GM18520 (cell line): Measurements from ENCODE around the gene LAMA3.

Experiments
- ATAC-seq: cut with Tn5 transposase; IDR thresholded peaks from one replicate; pipeline ENCODE4 v1.9.1; 2021; ENCODE audit not compliant: unreplicated experiment

The LAMA3 gene

DNA sequence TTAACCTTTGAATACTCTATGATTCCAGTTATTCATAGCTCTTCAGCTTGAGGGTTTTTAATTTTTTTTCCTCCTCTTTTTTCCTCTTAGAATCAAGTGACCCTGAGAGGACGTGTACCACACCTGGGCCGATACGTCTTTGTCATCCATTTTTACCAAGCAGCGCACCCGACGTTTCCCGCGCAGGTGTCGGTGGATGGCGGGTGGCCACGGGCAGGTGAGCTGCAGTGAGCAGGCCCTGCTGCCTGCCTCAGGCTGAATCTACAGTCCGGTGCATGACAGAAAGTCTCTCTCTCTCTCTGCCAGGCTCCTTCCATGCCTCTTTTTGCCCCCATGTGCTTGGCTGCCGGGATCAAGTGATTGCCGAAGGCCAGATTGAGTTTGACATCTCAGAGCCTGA is 153.1 kb downstream of the LAMA3 start:
- ATAC-seq = no peak

DNA sequence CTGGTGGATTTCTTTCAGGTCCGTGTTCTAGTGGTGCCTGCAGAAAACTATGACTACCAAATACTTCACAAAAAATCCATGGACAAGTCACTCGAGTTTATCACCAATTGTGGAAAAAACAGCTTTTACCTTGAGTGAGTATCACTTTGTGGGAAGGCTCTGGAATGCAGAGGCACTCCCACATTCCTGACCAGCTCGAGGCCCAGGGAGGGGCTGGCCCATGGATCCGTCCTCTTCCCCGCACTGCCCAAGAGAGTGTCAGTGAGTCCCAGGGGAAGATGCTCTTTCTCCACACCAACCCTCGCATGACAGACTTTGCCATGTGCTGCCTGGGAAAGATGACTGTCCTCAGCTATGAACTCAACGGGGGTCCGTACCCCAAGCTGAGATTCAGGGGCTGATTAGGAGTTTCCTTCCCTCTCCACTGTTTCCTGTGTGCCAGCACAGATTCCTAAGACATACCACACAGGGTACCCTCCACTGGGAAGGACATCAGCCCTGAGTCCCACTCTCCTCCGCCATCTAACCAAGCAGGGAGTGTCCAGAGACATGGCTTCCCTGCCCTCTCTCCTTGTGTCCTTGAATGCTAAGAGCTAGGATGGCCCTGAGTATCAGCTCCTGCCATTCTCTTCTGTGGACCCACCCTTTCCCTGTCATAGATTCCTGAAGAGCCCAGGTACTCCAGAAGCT is 155.9 kb downstream of the LAMA3 start:
- ATAC-seq = no peak

DNA sequence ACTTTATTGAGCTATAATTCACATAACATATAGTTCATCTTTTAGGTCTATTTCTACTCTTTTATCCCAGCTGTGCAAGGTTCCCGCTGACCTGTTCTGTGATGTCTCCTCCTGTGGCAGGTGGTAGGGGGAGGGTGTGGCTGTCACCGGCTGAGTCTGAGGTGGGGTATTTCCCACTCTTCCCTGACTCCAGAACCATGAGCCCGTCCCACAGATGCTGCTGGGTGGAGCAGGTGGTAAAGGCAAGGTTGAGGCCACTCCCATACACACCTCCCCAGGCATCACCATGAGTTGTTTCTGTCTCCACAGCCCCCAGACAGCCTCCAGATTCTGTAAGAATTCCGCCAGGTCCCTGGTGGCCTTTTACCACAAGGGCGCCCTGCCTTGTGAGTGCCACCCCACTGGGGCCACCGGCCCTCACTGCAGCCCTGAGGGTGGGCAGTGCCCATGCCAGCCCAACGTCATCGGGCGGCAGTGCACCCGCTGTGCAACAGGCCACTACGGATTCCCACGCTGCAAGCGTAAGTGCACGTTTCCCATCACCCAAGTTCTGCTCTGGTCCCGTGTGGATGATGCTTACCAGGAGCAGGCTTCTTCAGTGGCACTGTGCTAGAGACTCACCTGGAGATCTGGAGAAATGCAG is 156.9 kb downstream of the LAMA3 start:
- no peak for ATAC-seq

DNA sequence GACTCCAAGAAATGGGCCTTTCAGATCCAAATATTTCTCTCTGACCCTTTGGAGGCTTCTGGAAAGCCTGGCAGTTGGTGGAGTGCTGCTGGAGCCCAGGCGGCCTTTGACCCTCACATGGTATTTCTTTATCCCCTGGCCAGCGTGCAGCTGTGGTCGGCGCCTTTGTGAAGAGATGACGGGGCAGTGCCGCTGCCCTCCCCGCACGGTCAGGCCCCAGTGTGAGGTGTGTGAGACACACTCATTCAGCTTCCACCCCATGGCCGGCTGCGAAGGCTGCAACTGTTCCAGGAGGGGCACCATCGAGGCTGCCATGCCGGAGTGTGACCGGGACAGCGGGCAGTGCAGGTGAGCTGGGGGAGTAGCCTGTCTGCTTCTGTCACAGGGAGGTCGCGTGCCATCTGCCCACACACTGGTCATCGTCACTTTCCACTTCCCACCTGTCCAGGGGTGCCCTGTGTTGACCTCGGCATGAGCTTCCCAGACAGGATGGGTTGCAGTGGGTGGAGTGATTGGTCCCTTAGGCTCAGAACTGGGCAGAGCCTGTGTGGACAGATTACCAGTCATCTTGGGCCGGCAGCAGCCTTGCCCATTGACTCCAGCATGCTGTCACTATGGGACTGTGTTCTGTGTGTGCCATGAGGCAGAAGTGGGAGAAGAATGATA is 158.2 kb downstream of the LAMA3 start:
- ATAC-seq = no peak

DNA sequence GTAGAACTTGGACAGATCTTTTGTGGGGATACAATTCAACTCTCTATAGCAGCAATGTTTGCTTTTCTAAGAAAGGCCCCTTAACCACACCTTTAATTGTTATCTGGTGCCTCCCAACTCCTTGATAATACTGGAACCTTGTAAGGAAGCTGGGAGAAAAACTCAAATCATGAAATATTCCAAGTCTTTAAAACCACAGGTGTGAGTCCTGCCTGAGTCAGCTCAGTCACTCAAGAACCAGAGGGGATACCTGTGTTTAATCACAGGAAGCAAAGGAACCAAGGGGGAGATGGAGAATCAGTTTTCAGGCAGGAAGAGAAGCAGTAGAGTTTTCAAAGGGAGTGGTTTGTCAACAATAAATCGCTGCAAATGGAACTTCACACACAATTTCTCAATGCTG is 159.9 kb downstream of the LAMA3 start:
- no peak for ATAC-seq

DNA sequence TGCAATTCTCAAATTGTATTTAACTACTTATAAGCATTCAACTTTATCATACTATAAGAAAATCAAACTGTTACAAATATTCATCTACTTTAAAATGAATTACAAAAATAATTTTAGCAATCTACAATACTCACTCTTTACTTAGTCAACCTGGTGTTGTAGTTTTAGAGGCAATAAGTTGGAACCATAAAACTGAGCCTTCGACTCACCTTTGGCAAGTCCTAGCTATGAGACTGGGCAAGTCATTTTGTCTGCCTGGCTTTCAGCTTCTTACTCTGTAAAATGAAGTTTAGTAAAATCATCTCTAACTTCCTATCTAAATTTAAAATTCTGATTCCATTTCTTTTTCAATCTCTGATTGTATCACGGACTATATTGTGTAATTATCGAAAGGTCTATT is 161.0 kb downstream of the LAMA3 start:
- no peak for ATAC-seq

DNA sequence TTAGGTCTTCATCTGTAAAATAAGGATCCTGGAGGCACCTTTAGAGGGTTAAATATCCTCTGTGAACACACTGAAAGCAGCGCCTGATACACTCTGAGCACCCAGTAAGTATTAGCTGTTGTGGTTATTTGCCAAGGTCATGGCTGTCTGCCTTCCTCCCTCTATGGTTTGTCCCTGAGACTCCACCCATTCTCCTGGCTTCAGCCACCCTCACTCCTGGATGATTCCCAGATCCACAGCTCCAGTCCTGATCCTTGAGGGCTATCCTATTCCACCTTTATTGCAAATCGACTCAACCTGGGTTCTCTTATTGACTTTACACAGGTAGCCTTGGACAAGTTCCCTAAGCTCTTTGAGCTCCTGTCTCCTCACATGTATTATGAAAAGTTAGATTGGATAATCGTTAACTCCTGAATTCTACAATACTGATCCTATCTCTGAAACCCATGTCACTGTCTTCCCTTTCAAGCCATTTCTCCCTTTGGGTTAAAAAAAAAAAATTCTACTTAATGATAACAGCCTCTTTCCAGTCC is 162.3 kb downstream of the LAMA3 start:
- ATAC-seq = no peak

DNA sequence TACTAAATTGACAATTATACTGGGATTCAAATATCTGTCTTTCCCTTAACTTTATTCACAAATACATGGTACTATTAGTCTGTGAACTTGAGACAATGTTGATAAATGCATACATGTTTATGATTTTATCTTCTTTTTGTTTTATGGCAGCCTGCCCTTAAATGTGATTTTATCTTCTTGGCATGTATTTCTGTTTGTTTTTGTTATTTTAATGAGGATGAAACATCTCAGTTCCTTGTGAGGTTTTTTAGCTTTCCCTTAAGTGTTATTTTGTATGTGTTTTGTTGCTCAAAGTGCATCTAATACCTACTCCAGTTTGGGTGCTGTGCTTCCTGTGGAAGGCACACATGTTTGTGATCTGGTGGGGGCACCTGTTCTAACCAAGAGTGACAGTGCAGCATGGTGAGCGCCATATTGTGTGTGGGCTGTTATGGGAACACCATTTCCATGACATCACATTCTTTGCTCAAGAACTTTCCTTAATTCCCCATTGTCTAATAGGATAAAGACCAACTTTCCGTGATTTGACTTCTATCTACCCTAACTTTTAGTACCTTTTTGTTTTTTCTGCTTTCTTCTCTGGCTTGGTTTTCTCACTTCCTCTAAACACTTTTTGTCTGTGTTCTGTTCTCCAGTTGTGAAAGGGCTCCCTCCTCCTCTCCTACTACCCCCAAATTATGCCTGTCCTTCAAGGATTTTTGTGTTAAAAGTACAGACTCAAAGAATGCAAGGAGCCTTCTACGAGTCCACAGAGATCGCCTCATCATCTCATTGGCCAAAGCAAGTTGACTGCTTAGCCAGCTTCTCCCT is 163.2 kb downstream of the LAMA3 start:
- ATAC-seq = no peak

DNA sequence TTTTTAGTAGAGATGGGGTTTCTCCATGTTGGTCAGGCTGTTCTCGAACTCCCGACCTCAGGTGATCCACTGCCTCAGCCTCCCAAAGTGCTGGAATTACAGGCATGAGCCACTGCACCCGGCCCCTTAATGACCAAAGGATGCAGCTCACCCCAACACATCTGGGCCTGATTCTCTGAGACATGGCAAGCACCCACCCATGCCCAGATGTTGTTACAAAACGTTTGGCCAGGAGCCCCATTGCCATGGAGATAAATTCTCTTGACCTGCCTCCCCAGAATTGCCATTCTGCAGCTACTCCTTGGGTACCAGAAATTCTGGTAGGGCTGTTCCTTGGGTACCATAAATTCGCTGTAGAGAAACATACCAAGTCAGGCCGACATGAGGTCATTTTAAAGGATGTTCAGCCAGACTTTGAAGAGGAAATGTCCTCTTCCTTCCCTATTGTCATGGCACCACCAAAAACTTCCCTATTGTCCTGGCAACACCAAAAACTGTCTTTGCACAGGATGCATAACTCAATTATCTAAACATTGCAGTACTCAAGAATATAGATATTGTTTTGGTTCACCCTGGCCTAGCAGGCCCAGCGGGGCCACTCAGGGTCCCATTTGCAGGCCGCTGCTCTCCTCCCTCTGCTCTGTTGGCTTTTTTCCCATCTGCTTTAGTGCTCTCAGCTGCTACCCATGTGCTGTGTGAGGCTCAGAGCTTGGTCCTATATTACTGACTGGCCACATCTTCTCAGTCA is 164.4 kb downstream of the LAMA3 start:
- ATAC-seq = no peak

DNA sequence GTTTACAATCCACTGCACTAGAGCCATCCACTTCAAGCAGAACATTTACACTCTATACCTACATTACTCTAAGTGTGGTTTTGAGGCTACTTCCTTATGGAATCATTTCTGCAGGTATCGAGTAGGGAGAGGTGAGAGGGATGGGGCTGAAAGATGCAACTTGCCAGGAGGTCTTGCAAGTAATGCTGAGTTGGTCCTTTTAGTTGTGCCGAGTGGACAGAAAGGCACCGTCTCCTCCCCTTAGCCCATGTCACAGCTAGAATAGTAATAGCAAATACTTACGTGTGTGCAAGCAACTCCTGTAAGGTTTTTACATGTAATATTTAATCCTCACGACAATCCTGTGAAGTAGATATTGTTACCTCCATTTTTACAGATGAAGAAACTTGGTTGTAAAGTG is 166.5 kb downstream of the LAMA3 start:
- ATAC-seq = no peak

DNA sequence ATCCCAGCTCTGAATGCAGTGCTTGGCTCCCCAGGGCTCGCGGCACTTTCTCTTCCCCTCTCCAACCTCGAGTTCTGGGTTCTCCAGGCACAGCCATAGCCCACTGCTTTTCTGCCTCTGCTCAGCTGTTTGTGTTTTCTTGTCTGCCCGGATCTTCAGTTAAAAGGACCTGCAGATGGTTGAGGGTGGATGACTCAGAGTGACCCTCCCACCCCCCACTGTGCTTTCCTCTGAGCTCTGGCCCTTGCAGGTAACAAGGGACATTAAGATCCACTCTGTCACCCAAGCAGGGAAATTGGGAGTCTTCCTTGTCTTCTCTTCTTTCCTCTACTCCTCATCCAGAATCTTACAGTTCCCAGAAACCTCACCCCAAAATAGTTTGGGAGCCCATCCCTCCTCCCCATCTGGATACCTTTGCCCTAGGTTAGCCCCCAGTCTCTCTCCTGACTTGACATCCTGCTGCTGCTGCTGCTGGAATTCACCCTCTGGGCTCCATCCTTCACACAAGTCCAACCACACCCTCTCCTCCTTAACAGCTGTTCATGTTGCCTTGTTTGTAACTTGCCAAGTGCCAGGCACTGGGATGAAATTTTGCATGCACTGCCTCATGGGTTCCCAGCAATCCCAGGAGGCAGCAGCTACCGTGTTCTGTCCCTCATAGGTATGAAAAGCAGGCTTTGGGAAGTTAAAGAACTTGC is 167.4 kb downstream of the LAMA3 start:
- no peak for ATAC-seq

DNA sequence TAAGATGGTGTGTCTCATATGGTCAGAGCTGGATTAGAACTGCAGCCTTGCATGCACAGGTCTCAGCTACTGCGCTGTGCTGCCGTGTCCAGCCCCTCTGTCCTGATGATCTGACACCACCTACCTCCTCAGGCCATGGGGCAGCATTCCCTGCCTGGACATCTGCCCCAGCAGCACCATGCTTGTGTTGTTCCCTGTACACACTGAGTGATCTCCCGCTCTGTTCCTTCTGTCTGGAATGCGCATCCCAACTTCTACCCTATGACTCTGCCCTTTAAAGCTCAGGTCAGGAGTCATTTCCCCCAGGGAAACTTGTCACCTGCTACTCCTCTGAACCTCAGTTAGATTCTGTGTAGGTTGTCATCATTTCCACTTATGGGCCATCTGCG is 167.9 kb downstream of the LAMA3 start:
- no peak for ATAC-seq

DNA sequence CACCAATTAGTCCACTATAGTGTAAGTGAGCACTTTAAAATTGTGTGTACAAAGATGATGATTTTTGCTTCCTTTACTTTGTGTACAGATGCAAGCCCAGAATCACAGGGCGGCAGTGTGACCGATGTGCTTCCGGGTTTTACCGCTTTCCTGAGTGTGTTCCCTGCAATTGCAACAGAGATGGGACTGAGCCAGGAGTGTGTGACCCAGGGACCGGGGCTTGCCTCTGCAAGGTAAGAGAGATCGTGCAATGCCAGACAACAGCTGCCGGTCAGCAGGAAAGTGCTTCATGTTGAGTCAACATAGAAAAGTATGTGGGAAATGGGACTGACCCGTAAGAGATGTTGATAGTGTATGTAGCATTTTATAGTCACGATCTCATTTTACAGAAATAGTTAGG is 168.5 kb downstream of the LAMA3 start:
- ATAC-seq = no peak

DNA sequence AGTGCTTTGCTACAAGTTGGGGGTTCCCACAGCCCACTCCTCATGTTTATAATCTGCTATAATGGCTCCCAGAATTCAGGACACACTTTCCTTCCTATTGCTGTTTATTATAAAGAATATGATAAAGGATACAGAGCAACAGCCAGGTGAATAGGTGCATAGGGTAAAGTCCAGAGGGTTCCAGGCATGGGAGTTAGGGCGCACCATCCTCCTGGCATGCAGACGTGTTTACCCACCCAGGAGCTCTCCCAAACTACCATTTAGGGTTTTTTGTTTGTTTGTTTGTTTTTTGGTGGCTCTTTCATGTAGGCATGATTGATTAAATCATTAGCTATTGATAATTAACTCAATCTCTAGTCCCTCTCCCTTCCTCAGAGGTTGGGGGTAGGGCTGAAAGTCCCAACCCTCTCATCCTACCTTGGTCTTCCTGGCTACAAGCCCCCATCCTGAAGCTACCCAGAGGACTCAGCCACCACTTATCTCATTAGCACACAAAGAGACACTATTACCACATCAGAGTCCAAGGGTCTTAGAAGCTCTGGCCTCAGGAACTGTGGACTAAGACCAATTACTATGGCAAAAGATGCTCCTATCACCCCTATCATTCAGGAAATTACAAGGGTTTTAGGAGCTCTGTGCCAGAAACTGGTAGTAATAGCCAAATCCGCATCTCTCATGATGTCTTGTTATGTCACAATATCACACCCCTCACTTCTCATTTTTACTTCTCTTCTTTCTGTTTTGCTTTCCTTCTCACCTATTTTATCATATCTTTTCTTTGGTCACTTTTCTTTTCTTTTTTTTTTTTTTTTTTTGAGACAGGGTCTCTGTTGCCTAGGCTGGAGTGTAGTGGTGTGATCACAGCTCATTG is 170.4 kb downstream of the LAMA3 start:
- ATAC-seq = no peak

DNA sequence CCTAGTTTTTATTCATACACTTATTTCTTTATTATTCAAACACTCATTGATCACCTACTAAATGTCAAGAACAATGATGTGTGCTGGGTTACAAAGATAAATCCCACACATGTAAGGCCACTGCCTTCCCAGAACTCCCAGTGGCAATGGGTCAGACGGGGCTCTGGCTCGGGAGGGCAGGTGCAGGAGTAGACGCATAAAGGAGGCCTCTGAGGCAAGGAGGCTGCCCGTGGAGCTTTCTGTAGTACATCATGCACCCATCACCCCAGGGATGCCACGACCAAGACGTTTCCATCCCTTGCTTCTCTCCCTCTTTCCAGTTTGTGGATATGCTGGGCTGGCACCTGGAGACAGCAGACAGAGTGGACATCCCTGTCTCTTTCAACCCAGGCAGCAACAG is 172.1 kb downstream of the LAMA3 start:
- ATAC-seq = no peak

DNA sequence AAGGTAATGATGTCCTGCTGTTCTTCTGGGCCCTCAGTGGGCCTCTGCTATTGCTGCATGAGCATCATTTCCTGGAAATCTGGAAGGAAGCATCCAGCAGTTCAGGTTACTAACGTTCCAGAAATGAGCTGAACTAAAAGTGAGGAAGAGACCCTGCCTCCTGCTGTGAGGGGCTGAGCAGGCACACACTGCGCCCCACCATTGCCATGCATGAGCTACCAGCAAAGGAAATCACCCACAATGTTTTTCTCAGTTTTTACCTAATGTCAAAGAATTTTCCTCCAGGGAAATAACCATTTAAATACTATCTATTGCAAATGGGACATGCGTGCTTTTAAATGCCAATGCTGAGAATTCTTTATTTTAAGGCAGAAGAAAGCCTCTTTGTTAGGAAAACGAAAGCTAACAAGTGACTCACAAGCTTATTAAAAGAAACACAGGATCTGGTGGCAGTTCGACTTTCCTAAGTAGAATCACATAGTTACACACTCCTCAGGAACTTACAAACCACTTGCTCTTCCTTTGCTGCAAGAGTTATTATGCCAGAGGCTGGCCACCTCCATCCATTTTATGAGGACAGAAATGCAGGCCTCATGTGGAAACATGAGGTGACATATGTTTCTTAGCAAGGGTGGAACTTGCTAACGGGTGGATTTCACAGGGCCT is 172.7 kb downstream of the LAMA3 start:
- ATAC-seq = no peak

DNA sequence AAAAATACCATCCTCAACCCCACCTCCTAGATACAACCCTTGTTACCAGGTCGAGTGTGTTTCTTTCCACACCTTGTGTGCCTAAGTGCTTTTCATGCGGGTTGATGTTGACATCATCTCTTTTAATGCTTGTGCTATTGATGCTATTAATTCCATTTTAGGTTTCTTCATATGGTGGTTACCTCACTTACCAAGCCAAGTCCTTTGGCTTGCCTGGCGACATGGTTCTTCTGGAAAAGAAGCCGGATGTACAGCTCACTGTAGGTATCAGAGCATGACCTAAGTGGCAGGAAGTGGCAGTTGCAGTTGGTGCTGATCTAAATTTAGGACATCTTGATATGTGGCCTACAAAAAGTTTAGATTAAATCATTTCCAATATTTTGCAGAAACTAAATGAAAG is 175.4 kb downstream of the LAMA3 start:
- no peak for ATAC-seq

DNA sequence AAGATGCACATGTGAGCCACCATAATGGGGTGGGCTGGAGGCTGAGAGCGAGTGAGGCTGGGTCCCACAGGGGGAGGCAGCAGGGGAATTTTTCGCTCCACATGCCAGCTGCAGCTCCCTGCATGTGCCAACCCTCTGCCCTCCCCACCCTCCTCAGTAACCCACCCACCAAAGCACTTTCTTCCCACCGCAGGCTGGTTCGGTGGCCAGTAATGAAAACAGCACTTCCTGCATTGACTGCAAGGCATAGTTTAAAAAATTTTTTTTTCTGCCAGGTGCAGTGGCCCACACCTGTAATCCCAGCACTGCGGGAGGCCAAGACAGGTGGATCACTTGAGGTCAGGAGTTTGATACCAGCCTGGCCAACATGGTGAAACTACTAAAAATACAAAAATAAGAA is 177.8 kb downstream of the LAMA3 start:
- ATAC-seq = no peak
